Fibroblast of pulmonary artery (primary cell): ENCODE results near the gene ICE1.

Experiments
- DNase-seq: peaks from one replicate; pipeline ENCODE4 v3.0.0-alpha.2; 2010; ENCODE audit warnings: low read depth
- H3K4me3 ChIP-seq: replicated peaks from 2 replicates; pipeline ENCODE4 v1.5.1; 2011; ENCODE audit warnings: low read depth, mild to moderate bottlenecking, control low read depth, low read length, moderate library complexity
- CTCF ChIP-seq: IDR thresholded peaks from 2 replicates; pipeline ENCODE4 v1.5.1; 2011; ENCODE audit warnings: mild to moderate bottlenecking, control low read depth, low read length, inconsistent platforms; ENCODE audit errors: missing control alignments

ICE1 gene

GRCh38 chr5:5451863-5452262 lies 29.4 kb downstream of the ICE1 start:
- no peak for DNase-seq
- H3K4me3 ChIP-seq, result no peak overlapping the region
- no peak for TF ChIP-seq CTCF

GRCh38 chr5:5453131-5453530 lies 30.7 kb downstream of the ICE1 start:
- H3K4me3 ChIP-seq, result no peak overlapping the region
- DNase-seq, result no peak
- TF ChIP-seq CTCF, result no peak

- TF ChIP-seq CTCF, result no peak
- no peak for DNase-seq
- no peak overlapping the region for H3K4me3 ChIP-seq
These were observed 31.9 kb downstream of the ICE1 start for GRCh38 chr5:5454391-5454790.

GRCh38 chr5:5456858-5457257 lies 34.4 kb downstream of the ICE1 start:
- no peak for DNase-seq
- no peak for TF ChIP-seq CTCF

GRCh38 chr5:5460311-5460710 lies 37.8 kb downstream of the ICE1 start:
- TF ChIP-seq CTCF, result no peak
- H3K4me3 ChIP-seq, result no peak overlapping the region

More at GRCh38 chr5:5456858-5457257, 34.4 kb downstream of the ICE1 start:
- no peak overlapping the region for H3K4me3 ChIP-seq

GRCh38 chr5:5461012-5461411 lies 38.5 kb downstream of the ICE1 start:
- no peak for TF ChIP-seq CTCF
- no peak overlapping the region for H3K4me3 ChIP-seq
- DNase-seq, result no peak

More at GRCh38 chr5:5460311-5460710, 37.8 kb downstream of the ICE1 start:
- DNase-seq, result no peak

- TF ChIP-seq CTCF, result no peak
- no peak overlapping the region for H3K4me3 ChIP-seq
- no peak for DNase-seq
These were observed 41.7 kb downstream of the ICE1 start for GRCh38 chr5:5464036-5464715.
